Lung (tissue), 12 donors: ENCODE data around the gene BAK1. TPM values are rescaled to one million over a fixed set of nuclear protein-coding genes. Genes with fewer than 3 reads are reported as not detected.

Source experiments
- ATAC-seq: fragments of 200-7000 bp; cut with Tn5 transposase; one replicate; pipeline ENCODE4 v1.9.1; 2020; ENCODE audit warnings: moderate number of reproducible peaks; ENCODE audit not compliant: insufficient read depth, low FRiP score
- DNase-seq, 3 donors: peaks; one replicate each; pipeline ENCODE4 v3.0.0-alpha.2; 2013 to 2017
- H3K27ac ChIP-seq, 2 donors: one replicate each; pipeline ENCODE4 v1.5.1; 2013; ENCODE audit warnings: mild to moderate bottlenecking in 2 of 2, moderate library complexity in 2 of 2, control low read depth in 1 of 2, inconsistent platforms in 1 of 2, low read depth in 1 of 2, low read length in 1 of 2
- H3K27me3 ChIP-seq, 3 donors: one replicate each; pipeline ENCODE4 v1.5.1; 2013; ENCODE audit warnings: low read length in 2 of 3; ENCODE audit not compliant: control insufficient read depth in 3 of 3, insufficient read depth in 3 of 3
- H3K36me3 ChIP-seq, 4 donors: one replicate each; pipeline ENCODE4 v1.5.1; 2013; ENCODE audit warnings: low read length in 4 of 4, mild to moderate bottlenecking in 1 of 4, moderate library complexity in 1 of 4; ENCODE audit not compliant: control insufficient read depth in 4 of 4, insufficient read depth in 4 of 4
- H3K4me1 ChIP-seq, 5 donors: one replicate each; pipeline ENCODE4 v1.5.1; 2013; ENCODE audit warnings: low read length in 5 of 5, mild to moderate bottlenecking in 2 of 5, moderate library complexity in 1 of 5; ENCODE audit not compliant: control insufficient read depth in 5 of 5, insufficient read depth in 5 of 5
- H3K4me3 ChIP-seq: one replicate; pipeline ENCODE4 v1.5.1; 2013; ENCODE audit warnings: mild to moderate bottlenecking, control low read depth, moderate library complexity
- H3K9ac ChIP-seq, 2 donors: one replicate each; pipeline ENCODE4 v1.5.1; 2013; ENCODE audit warnings: low read length in 2 of 2, control low read depth in 1 of 2; ENCODE audit not compliant: insufficient read depth in 1 of 2
- H3K9me3 ChIP-seq, 4 donors: one replicate each; pipeline ENCODE4 v1.5.1; 2013; ENCODE audit warnings: low read length in 3 of 4, mild to moderate bottlenecking in 1 of 4, moderate library complexity in 1 of 4; ENCODE audit not compliant: control insufficient read depth in 4 of 4, insufficient read depth in 3 of 4
- CTCF ChIP-seq: IDR thresholded peaks from 2 replicates; pipeline ENCODE4 v1.5.1; 2012; ENCODE audit warnings: mild to moderate bottlenecking; ENCODE audit errors: control extremely low read depth, extremely low read depth
- WGBS, 2 donors: extraction: QIAGEN DNeasy Blood & Tissue Kit; methylation state at CpG; one replicate each; pipeline ENCODE4 v1.1.7; 2013; 5-methylcytosine and 5-hydroxymethylcytosine counted together
- polyA plus RNA-seq, 2 donors: library from polyadenylated mRNA; stranded (reverse); fragments of 200-250 nt; gene quantifications; one replicate each; pipeline ENCODE4 v1.2.1, GENCODE V29; 2013
- total RNA-seq, 2 donors: library from RNA; depleted of rRNA in 1 of 2; stranded (reverse); fragments of >200 nt in 1 of 2; gene quantifications; one replicate each; pipeline ENCODE4 v1.2.1, GENCODE V29; 2014 to 2021
- donor health status: control.
- donor health status: control.
- donor health status: Bipolar disorder and iron deficiency.
- donor health status: healthy.
- donor health status: DM: yes; HTN: yes; CAD: no.

BAK1 gene
- total and polyA plus RNA-seq, 4 donors = 7.4 to 25.6 (median 18.9) TPM

- Histone ChIP-seq H3K4me1 (peaks cover 3 to 31% (median 19%) of the 10 kb centered on the region in 5 donors), H3K4me3 (no peak overlapping the region), H3K27me3 (peaks cover 0 to 4% (median 0%) of the 10 kb centered on the region in 3 donors), H3K9me3 (no peaks in the 10 kb centered on the region), H3K27ac (peak overlapping the region; percentile 58 to 94), H3K36me3 (no peaks in the 10 kb centered on the region), H3K9ac (no peak overlapping the region)
- ATAC-seq (no peak), DNase-seq (no peak)
- WGBS, 2 donors = 91 to 94% methylated on average over 4 of the region's 4 CpGs
- TF ChIP-seq CTCF = no peak
These were observed 8.8 kb upstream of the BAK1 start for GRCh38 chr6:33588894-33589293.

DNA sequence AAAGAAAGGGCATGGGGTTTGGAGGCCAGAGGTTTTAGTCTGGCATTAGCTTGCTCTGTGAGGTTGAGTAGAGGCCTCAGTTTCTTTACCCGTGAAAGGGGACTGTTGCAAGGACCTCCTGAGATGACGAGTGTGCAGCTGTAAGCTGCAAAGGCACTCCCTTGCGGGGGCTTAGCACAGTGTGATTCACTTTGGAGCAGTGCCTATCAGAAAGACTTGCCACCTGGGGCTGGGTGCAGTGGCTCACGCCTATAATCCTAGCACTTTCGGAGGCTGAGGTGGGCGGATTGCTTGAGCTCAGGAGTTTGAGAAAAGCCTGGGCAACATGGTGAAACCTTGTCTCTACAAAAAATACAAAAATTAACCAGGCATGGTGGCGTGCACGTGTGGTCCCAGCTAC lies 7.5 kb upstream of the BAK1 start:
- H3K4me1 ChIP-seq = peaks cover 0 to 31% (median 13%) of the 10 kb centered on the region in 5 donors
- H3K9me3 ChIP-seq = no peaks in the 10 kb centered on the region
- H3K36me3 ChIP-seq = no peaks in the 10 kb centered on the region
- ATAC-seq (no peak), DNase-seq (no peak)
- H3K4me3 ChIP-seq = no peak overlapping the region
- 91 to 94% methylated on average over 8 of the region's 8 CpGs for WGBS, 2 donors
- TF ChIP-seq CTCF = no peak
- no peak overlapping the region for H3K9ac ChIP-seq
- H3K27me3 ChIP-seq = no peaks in the 10 kb centered on the region
- H3K27ac ChIP-seq = no peak overlapping the region

DNA sequence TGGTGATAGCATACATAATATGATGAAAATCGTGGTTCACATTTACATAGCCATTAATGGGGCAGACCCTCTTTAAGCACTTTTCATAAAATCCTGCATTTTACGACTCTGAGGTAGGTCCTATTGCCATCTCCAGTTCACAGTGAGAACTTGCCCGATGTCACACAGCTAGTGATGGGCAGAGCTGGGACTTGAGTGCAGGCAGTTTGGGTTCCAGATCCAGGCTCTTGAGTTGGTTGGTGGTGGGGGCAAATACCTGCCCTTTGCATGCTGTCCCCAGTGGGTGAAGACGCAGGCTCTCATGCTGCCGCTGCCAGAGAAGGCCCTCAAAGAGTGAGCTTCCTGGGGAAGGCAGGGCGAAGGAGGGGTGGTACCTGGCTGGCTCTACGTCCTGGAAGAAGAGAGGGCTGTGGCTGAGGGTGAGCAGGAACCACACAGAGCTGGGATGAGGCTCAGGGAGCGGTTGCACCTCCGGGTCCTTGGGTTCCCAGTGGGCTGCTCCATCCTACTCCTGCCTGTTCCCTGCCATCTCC lies 6.1 kb upstream of the BAK1 start:
- no peaks in the 10 kb centered on the region for H3K9me3 ChIP-seq
- no peak overlapping the region for H3K9ac ChIP-seq
- peaks cover 0 to 31% (median 13%) of the 10 kb centered on the region in 5 donors for H3K4me1 ChIP-seq
- 58 to 80% methylated on average over 7 to 9 of the region's 9 CpGs for WGBS, 2 donors
- DNase-seq (no peak), ATAC-seq (no peak)
- no peak overlapping the region for H3K4me3 ChIP-seq
- TF ChIP-seq CTCF = no peak
- no peaks in the 10 kb centered on the region for H3K36me3 ChIP-seq
- H3K27me3 ChIP-seq = no peaks in the 10 kb centered on the region
- peak overlapping the region in 1 of 2 donors; percentile 35 for H3K27ac ChIP-seq
